Testis (tissue), 3 donors: ENCODE measurements around the gene SRPK3. TPM values are rescaled to one million over a fixed set of nuclear protein-coding genes. Genes with fewer than 3 reads are reported as not detected.

Source experiments
- DNase-seq: peaks from one replicate; pipeline ENCODE4 v3.0.0-alpha.2; 2019
- H3K27ac ChIP-seq, 2 donors: fragments of 200-600 bp; sonication (generic); one replicate each; pipeline ENCODE4 v1.5.1; 2019
- H3K27me3 ChIP-seq: fragments of 200-600 bp; sonication (generic); one replicate; pipeline ENCODE4 v1.5.1; 2019
- H3K36me3 ChIP-seq: fragments of 200-600 bp; sonication (generic); one replicate; pipeline ENCODE4 v1.5.1; 2017; ENCODE audit warnings: low read depth; ENCODE audit errors: missing control alignments
- H3K4me1 ChIP-seq: fragments of 200-600 bp; sonication (generic); one replicate; pipeline ENCODE4 v1.5.1; 2019
- H3K4me3 ChIP-seq, 2 donors: fragments of 200-600 bp; sonication (generic); one replicate each; pipeline ENCODE4 v1.5.1; 2017 to 2019
- H3K9me3 ChIP-seq: fragments of 200-600 bp; sonication (generic); one replicate; pipeline ENCODE4 v1.5.1; 2017
- CTCF ChIP-seq, 3 experiments: fragments of 450-650 bp in 2 of 3; fragments of 200-600 bp in 1 of 3; sonication (generic) in 1 of 3; IDR thresholded peaks; one replicate each; pipeline ENCODE4 v1.5.1; 2016 to 2019; ENCODE audit warnings: antibody characterized with exemption in 3 of 3, mild to moderate bottlenecking in 2 of 3, moderate library complexity in 1 of 3
- POLR2A ChIP-seq: fragments of 450-650 bp; IDR thresholded peaks from one replicate; pipeline ENCODE4 v1.6.1; 2017; ENCODE audit warnings: antibody characterized with exemption, mild to moderate bottlenecking, moderate library complexity
- WGBS, 2 donors: methylation state at CpG; one replicate each; pipeline ENCODE4 v1.1.5; 2018; 5-methylcytosine and 5-hydroxymethylcytosine counted together
- intact Hi-C: fragments of 100-400 bp; cut with DNase I; formaldehyde crosslinking; loops from one replicate; pipeline ENCODE4 v1.15.1; 2023; ENCODE audit warnings: low total_unique reads
- polyA plus RNA-seq: library from polyadenylated mRNA; stranded (reverse); fragments of 350-450 nt; fragmentation: Illumina TruSeq; extraction: RNeasy Lipid Tissue Mini Kit (QIAGEN cat#74804); gene quantifications from one replicate; pipeline ENCODE4 v1.2.3, GENCODE V29; 2014; ENCODE audit warnings: low read depth, low replicate concordance; ENCODE audit not compliant: insufficient read depth
- total RNA-seq, 2 donors: library from RNA; depleted of rRNA; stranded (reverse); fragments of >200 nt; gene quantifications; one replicate each; pipeline ENCODE4 v1.2.3, GENCODE V29; 2016

The SRPK3 gene
- total and polyA plus RNA-seq, 3 donors from 2014 or later = 0.62 to 2.2 (median 1.3) TPM

- Histone ChIP-seq H3K36me3 (no peaks in the 10 kb centered on the region), H3K9me3 (no peaks in the 10 kb centered on the region), H3K27me3 (no peaks in the 10 kb centered on the region), H3K4me3 (no peak overlapping the region), H3K27ac (no peak overlapping the region), H3K4me1 (no peaks in the 10 kb centered on the region)
- DNase-seq = no peak
- no peak for TF ChIP-seq CTCF (IDR thresholded peaks at IDR 0.05)
- TF ChIP-seq POLR2A = no peak
- WGBS, 2 donors = 93% methylated on average over 13 of the region's 13 CpGs; no CpG with 5 or more reads in 1 of the 2 donors
- intact Hi-C loops = no loop called here
Measured at GRCh38 chrX:153805436-153805835, 24.6 kb downstream of the SRPK3 start.

GRCh38 chrX:153806999-153807575, 26.2 kb downstream of the SRPK3 start:
- Histone ChIP-seq H3K9me3 (no peaks in the 10 kb centered on the region), H3K4me3 (no peak overlapping the region), H3K4me1 (no peaks in the 10 kb centered on the region), H3K36me3 (no peaks in the 10 kb centered on the region), H3K27me3 (no peaks in the 10 kb centered on the region), H3K27ac (no peak overlapping the region)
- WGBS, 2 donors = 94% methylated on average over 13 of the region's 28 CpGs; no CpG with 5 or more reads in 1 of the 2 donors
- intact Hi-C loops = no loop called here
- TF ChIP-seq POLR2A = no peak
- TF ChIP-seq CTCF (IDR thresholded peaks at IDR 0.05) = no peak
- DNase-seq = no peak

DNA sequence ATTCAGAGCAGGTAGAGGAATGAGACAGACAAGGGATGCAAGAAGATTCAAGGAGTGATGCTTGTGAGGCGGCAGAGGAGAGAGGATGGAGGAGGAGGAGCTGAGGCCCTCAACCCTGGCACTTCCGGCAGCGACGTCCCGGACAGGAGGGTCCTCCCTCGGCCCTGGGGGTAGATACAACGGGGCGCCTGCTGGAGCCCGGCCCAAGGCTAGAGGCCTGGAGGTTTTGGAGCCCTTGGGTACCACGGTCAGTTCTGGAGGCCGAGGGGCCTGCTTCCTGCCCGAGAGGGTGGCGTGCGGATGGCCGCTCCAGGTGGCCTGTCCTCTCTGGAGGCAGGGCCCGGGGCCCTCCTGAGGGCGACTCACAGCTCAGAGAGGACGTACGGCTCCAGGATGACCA, 27.1 kb downstream of the SRPK3 start:
- H3K4me1 ChIP-seq = no peaks in the 10 kb centered on the region
- 92 to 100% methylated on average over 1 to 15 of the region's 19 CpGs for WGBS, 2 donors
- TF ChIP-seq CTCF (IDR thresholded peaks at IDR 0.05) (no peak), POLR2A (no peak)
- H3K4me3 ChIP-seq = no peak overlapping the region
- H3K9me3 ChIP-seq = no peaks in the 10 kb centered on the region
- DNase-seq = no peak
- H3K36me3 ChIP-seq = no peaks in the 10 kb centered on the region
- no peaks in the 10 kb centered on the region for H3K27me3 ChIP-seq
- no peak overlapping the region for H3K27ac ChIP-seq
- intact Hi-C loops = no loop called here

- Histone ChIP-seq H3K4me3 (no peak overlapping the region), H3K27ac (no peak overlapping the region), H3K36me3 (no peaks in the 10 kb centered on the region), H3K9me3 (no peaks in the 10 kb centered on the region), H3K27me3 (no peaks in the 10 kb centered on the region), H3K4me1 (no peaks in the 10 kb centered on the region)
- TF ChIP-seq POLR2A (no peak), CTCF (IDR thresholded peaks at IDR 0.05) (no peak)
- 49 to 74% methylated on average over 4 to 13 of the region's 14 CpGs for WGBS, 2 donors
- DNase-seq = no peak
- intact Hi-C loops = no loop called here
Measured at GRCh38 chrX:153812220-153812619, 31.4 kb downstream of the SRPK3 start.

GRCh38 chrX:153813161-153813560, 32.3 kb downstream of the SRPK3 start:
- Histone ChIP-seq H3K27me3 (no peaks in the 10 kb centered on the region), H3K36me3 (no peaks in the 10 kb centered on the region), H3K9me3 (no peaks in the 10 kb centered on the region), H3K27ac (no peak overlapping the region), H3K4me1 (no peaks in the 10 kb centered on the region), H3K4me3 (no peak overlapping the region)
- no peak for DNase-seq
- 92 to 99% methylated on average over 4 to 5 of the region's 5 CpGs for WGBS, 2 donors
- intact Hi-C loops = no loop called here
- no peak for TF ChIP-seq CTCF (IDR thresholded peaks at IDR 0.05)
- no peak for TF ChIP-seq POLR2A
